Measurements from ENCODE around the gene CREB5.

Gene CREB5

DNA sequence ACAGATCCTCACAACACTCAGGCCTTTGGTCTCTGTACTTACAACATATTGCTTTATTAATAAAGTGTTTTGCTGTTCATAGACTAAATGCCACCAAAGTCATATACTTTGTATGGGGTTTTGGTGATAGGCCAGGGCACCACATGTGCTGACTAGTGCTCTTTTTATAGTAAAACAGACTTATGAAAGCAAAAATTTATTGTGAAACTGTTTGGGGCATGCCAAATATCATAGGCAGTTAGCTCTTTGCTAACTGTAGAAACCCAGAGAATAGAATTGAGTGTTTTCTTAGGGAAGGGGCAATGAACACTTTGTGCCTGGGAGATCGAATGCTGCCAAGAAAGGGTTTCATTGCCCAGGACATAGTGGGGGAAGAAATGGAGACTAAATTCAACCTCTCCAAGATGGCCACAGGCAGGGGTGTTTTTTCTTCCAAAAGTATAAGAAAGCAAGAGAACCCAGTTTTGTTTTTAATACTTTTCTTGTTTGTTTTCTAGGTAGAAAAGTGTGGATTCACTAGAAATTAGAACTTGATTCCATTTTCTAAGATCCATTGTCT is 403.1 kb downstream of the CREB5 start:
- ATAC-seq = no peak
- TF ChIP-seq ZNF8 (CRISPR knock-in tag; IDR thresholded peaks at IDR 0.05) (no peak), ARNTL (CRISPR knock-in tag; IDR thresholded peaks at IDR 0.05; ENCODE audit: borderline replicate concordance, low read depth) (no peak), RARB (CRISPR knock-in tag; IDR thresholded peaks at IDR 0.05) (no peak), BACH2 (CRISPR knock-in tag; IDR thresholded peaks at IDR 0.05; ENCODE audit: borderline replicate concordance) (no peak), CSDC2 (CRISPR knock-in tag; IDR thresholded peaks at IDR 0.05) (no peak), POU6F1 (CRISPR knock-in tag; IDR thresholded peaks at IDR 0.05; ENCODE audit: borderline replicate concordance, low read depth) (no peak), PATZ1 (CRISPR knock-in tag; IDR thresholded peaks at IDR 0.05; ENCODE audit: borderline replicate concordance) (no peak), PPARA (CRISPR knock-in tag; IDR thresholded peaks at IDR 0.05; ENCODE audit: borderline replicate concordance) (no peak), ZC3H10 (CRISPR knock-in tag; IDR thresholded peaks at IDR 0.05) (no peak), TOX (CRISPR knock-in tag; IDR thresholded peaks at IDR 0.05; ENCODE audit: borderline replicate concordance) (no peak), CSRNP3 (CRISPR knock-in tag; IDR thresholded peaks at IDR 0.05) (no peak), GLIS3 (CRISPR knock-in tag; IDR thresholded peaks at IDR 0.05) (no peak), ZNF70 (CRISPR knock-in tag; IDR thresholded peaks at IDR 0.05) (no peak)
- TF ChIP-seq, protein P1, sequence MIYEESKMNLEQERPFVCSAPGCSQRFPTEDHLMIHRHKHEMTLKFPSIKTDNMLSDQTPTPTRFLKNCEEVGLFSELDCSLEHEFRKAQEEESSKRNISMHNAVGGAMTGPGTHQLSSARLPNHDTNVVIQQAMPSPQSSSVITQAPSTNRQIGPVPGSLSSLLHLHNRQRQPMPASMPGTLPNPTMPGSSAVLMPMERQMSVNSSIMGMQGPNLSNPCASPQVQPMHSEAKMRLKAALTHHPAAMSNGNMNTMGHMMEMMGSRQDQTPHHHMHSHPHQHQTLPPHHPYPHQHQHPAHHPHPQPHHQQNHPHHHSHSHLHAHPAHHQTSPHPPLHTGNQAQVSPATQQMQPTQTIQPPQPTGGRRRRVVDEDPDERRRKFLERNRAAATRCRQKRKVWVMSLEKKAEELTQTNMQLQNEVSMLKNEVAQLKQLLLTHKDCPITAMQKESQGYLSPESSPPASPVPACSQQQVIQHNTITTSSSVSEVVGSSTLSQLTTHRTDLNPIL (CRISPR knock-in tag; IDR thresholded peaks at IDR 0.05; ENCODE audit: low read depth) = no peak

DNA sequence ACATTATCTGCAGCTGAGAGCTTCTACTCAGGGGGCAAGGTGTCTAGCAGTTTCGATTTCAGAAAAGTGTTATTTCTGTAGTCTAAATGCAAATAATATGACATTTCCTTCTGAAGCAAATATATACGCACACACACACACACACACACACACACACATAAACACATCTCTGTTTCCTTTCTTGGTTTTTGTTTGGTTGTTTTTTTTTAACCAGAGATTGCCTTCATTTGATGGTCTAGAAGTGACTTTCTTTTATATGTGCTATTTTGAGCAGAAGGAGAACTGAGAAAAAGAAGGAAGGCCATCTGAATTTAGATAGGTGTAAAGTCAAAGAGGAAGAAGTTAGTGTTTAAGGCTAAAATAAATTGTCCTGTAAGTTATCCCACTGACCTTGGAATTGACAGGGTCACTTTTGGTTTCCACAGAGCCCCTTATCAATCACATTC is 403.6 kb downstream of the CREB5 start:
- no peak for ATAC-seq
- TF ChIP-seq ZNF8 (CRISPR knock-in tag; IDR thresholded peaks at IDR 0.05) = no peak

GRCh38 chr7:28818996-28819395 is 406.7 kb downstream of the CREB5 start:
- no peak for ATAC-seq
- TF ChIP-seq ARNTL (CRISPR knock-in tag; IDR thresholded peaks at IDR 0.05; ENCODE audit: borderline replicate concordance, low read depth) (no peak), ZFP3 (CRISPR knock-in tag; IDR thresholded peaks at IDR 0.05) (no peak), TCF4 (CRISPR knock-in tag; IDR thresholded peaks at IDR 0.05; ENCODE audit: borderline replicate concordance) (no peak), PPARA (CRISPR knock-in tag; IDR thresholded peaks at IDR 0.05; ENCODE audit: borderline replicate concordance) (no peak), CSRNP3 (CRISPR knock-in tag; IDR thresholded peaks at IDR 0.05) (no peak), GLIS3 (CRISPR knock-in tag; IDR thresholded peaks at IDR 0.05) (no peak), BACH2 (CRISPR knock-in tag; IDR thresholded peaks at IDR 0.05; ENCODE audit: borderline replicate concordance) (no peak), ESRRG (CRISPR knock-in tag; IDR thresholded peaks at IDR 0.05) (no peak), ISL1 (CRISPR knock-in tag; IDR thresholded peaks at IDR 0.05) (no peak), OSR1 (CRISPR knock-in tag; IDR thresholded peaks at IDR 0.05) (no peak), ZC3H10 (CRISPR knock-in tag; IDR thresholded peaks at IDR 0.05) (no peak), ZNF70 (CRISPR knock-in tag; IDR thresholded peaks at IDR 0.05) (no peak), PATZ1 (CRISPR knock-in tag; IDR thresholded peaks at IDR 0.05; ENCODE audit: borderline replicate concordance) (no peak), RARB (CRISPR knock-in tag; IDR thresholded peaks at IDR 0.05) (no peak), ZFP30 (CRISPR knock-in tag; IDR thresholded peaks at IDR 0.05) (no peak), CSDC2 (CRISPR knock-in tag; IDR thresholded peaks at IDR 0.05) (no peak), POU6F1 (CRISPR knock-in tag; IDR thresholded peaks at IDR 0.05; ENCODE audit: borderline replicate concordance, low read depth) (no peak)
- TF ChIP-seq, protein P1 (CRISPR knock-in tag; IDR thresholded peaks at IDR 0.05; ENCODE audit: low read depth) = no peak

Measured in SK-N-SH treated with all-trans-retinoic acid at 6 μM for 48 hours (cell line).